SK-N-SH treated with all-trans-retinoic acid at 6 μM for 48 hours (cell line): ENCODE results near the gene CTPS2.

Experiments used
- ATAC-seq: fragments of 200-7000 bp; cut with Tn5 transposase; 3 replicates; pipeline ENCODE4 v1.9.1; 2020; ENCODE audit warnings: mild to moderate bottlenecking, moderate library complexity
- ARNTL ChIP-seq: fragments of 450-650 bp; formaldehyde crosslinking; IDR thresholded peaks from 2 replicates; pipeline ENCODE4 v1.5.0; 2020; ENCODE audit warnings: low read depth, mild to moderate bottlenecking, moderate library complexity, borderline replicate concordance
- CSDC2 ChIP-seq: fragments of 250-450 bp; sonication (Bioruptor Pico); IDR thresholded peaks from 2 replicates; pipeline ENCODE4 v1.5.0; 2020; ENCODE audit warnings: mild to moderate bottlenecking, moderate library complexity
- ESRRG ChIP-seq: fragments of 250-450 bp; sonication (Bioruptor Pico); IDR thresholded peaks from 2 replicates; pipeline ENCODE4 v1.6.1; 2021; ENCODE audit warnings: mild to moderate bottlenecking
- GLIS3 ChIP-seq: fragments of 250-450 bp; sonication (Bioruptor Pico); IDR thresholded peaks from 2 replicates; pipeline ENCODE4 v1.5.0; 2020; ENCODE audit warnings: mild to moderate bottlenecking, moderate library complexity
- ISL1 ChIP-seq: fragments of 250-450 bp; sonication (Bioruptor Pico); IDR thresholded peaks from 2 replicates; pipeline ENCODE4 v2.1.2; 2022; ENCODE audit warnings: mild to moderate bottlenecking, moderate library complexity
- OSR1 ChIP-seq: fragments of 250-450 bp; sonication (Bioruptor Pico); IDR thresholded peaks from 2 replicates; pipeline ENCODE4 v1.8.0; 2022; ENCODE audit warnings: moderate library complexity, mild to moderate bottlenecking, inconsistent platforms
- PPARA ChIP-seq: fragments of 250-450 bp; sonication (Bioruptor Pico); IDR thresholded peaks from 2 replicates; pipeline ENCODE4 v1.5.0; 2020; ENCODE audit warnings: mild to moderate bottlenecking, borderline replicate concordance
- RARB ChIP-seq: fragments of 250-450 bp; sonication (Bioruptor Pico); IDR thresholded peaks from 2 replicates; pipeline ENCODE4 v1.8.0; 2021; ENCODE audit warnings: mild to moderate bottlenecking, moderate library complexity
- SNAI2 ChIP-seq: fragments of 250-450 bp; sonication (Bioruptor Pico); IDR thresholded peaks from 2 replicates; pipeline ENCODE4 v1.5.0; 2020; ENCODE audit warnings: mild to moderate bottlenecking, moderate library complexity
- TCF4 ChIP-seq: fragments of 250-450 bp; sonication (Bioruptor Pico); IDR thresholded peaks from 2 replicates; pipeline ENCODE4 v1.8.0; 2021; ENCODE audit warnings: mild to moderate bottlenecking, moderate library complexity, borderline replicate concordance
- TOX ChIP-seq: fragments of 250-450 bp; sonication (Bioruptor Pico); IDR thresholded peaks from 2 replicates; pipeline ENCODE4 v1.8.0; 2021; ENCODE audit warnings: mild to moderate bottlenecking, moderate library complexity, borderline replicate concordance
- ZC3H10 ChIP-seq: fragments of 250-450 bp; sonication (Bioruptor Pico); IDR thresholded peaks from 2 replicates; pipeline ENCODE4 v1.5.1; 2021; ENCODE audit warnings: mild to moderate bottlenecking, moderate library complexity
- ZFP3 ChIP-seq: fragments of 250-450 bp; sonication (Bioruptor Pico); IDR thresholded peaks from 2 replicates; pipeline ENCODE4 v1.5.0; 2020; ENCODE audit warnings: mild to moderate bottlenecking, moderate library complexity
- ZNF565 ChIP-seq: fragments of 450-650 bp; formaldehyde crosslinking; conservative IDR thresholded peaks from 2 replicates; pipeline ENCODE4 v1.5.0; 2020; ENCODE audit warnings: low read depth, mild to moderate bottlenecking, moderate library complexity
- ZNF70 ChIP-seq: fragments of 450-650 bp; formaldehyde crosslinking; IDR thresholded peaks from 2 replicates; pipeline ENCODE4 v1.5.0; 2020; ENCODE audit warnings: mild to moderate bottlenecking, moderate library complexity
- ZNF8 ChIP-seq: fragments of 450-650 bp; formaldehyde crosslinking; IDR thresholded peaks from 2 replicates; pipeline ENCODE4 v1.5.0; 2020; ENCODE audit warnings: mild to moderate bottlenecking, moderate library complexity
- TF ChIP-seq, protein P1 (sequence below): fragments of 250-450 bp; sonication (Bioruptor Pico); IDR thresholded peaks from 2 replicates; pipeline ENCODE4 v1.8.0; 2021; ENCODE audit warnings: low read depth, mild to moderate bottlenecking, moderate library complexity, borderline replicate concordance
- TF ChIP-seq, protein P2 (sequence below): fragments of 250-450 bp; sonication (Bioruptor Pico); IDR thresholded peaks from 2 replicates; pipeline ENCODE4 v1.5.1; 2020; ENCODE audit warnings: low read depth, mild to moderate bottlenecking, moderate library complexity
- TF ChIP-seq, protein P3 (sequence below): fragments of 250-450 bp; sonication (Bioruptor Pico); IDR thresholded peaks from 2 replicates; pipeline ENCODE4 v1.5.0; 2020; ENCODE audit warnings: mild to moderate bottlenecking, moderate library complexity

The CTPS2 gene

DNA sequence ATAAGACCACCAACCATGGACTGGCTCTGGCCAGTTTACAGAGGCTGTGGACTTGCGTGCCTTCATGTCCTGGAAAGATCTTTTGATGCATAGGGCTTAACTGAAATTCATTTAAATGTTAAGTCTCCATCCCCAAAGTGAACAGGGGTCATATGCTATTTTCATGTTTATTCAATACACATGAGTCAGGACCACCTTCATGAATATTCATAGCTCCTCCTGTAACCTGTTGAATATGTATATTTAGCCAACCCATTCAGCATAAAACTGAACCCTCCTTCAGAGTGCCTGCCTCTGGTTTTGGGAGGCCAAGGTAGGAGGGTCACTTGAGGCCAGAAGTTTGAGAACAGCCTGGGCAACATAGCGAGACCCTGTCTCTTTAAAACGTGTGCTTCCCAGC, 7.1 kb downstream of the CTPS2 start (continued):
- TF ChIP-seq PPARA: no peak

DNA sequence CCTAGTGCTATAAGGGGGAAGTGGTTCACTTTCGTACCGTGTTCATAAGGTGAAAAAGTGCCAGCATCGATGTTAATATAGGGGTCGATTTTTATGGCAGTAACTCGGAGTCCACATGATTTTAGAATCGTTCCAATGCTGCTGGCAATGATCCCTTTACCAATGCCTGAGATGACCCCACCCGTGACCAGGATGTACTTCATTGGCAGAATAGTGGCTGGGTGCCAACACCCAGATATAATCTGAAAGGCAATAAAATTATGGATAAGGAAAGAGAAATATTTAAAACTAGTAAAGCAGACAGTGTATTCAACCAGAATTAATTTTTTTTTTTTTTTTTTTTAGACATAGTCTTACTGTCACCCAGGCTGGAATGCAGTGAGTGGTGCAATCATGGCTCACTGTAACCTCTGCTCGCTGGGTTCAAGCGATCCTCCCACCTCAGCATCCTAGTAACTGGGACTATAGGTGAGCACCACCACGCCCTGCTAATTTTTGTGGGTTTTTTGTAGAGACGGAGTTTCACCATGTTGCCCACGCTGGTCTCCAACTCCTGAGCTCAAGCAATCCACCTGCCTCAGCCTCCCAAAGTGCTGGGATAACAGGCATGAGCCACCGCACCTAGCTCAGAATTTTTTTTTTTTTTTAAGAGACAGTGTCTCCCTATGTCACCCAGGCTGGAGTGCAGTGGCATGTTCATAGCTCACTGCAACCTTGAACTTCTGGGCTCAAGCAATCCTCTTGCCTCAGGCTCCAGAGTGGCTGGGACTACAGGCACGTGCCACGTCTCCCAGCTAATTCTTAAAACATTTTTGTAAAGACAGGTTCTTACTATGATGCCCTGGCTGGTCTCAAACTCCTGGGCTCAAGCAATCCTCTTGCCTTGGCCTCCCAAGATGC, 9.5 kb downstream of the CTPS2 start:
- no peak for TF ChIP-seq PPARA
- no peak for TF ChIP-seq ZFP3 (CRISPR knock-in tag)
- no peak for TF ChIP-seq ISL1 (CRISPR knock-in tag)
- no peak for TF ChIP-seq ZNF70 (CRISPR knock-in tag)
- TF ChIP-seq GLIS3 (CRISPR knock-in tag): no peak
- no peak for TF ChIP-seq TCF4 (CRISPR knock-in tag)
- TF ChIP-seq, protein P1, sequence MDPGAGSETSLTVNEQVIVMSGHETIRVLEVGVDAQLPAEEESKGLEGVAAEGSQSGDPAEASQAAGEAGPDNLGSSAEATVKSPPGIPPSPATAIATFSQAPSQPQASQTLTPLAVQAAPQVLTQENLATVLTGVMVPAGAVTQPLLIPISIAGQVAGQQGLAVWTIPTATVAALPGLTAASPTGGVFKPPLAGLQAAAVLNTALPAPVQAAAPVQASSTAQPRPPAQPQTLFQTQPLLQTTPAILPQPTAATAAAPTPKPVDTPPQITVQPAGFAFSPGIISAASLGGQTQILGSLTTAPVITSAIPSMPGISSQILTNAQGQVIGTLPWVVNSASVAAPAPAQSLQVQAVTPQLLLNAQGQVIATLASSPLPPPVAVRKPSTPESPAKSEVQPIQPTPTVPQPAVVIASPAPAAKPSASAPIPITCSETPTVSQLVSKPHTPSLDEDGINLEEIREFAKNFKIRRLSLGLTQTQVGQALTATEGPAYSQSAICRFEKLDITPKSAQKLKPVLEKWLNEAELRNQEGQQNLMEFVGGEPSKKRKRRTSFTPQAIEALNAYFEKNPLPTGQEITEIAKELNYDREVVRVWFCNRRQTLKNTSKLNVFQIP: no peak
- no peak for TF ChIP-seq ARNTL (CRISPR knock-in tag)
- no peak for TF ChIP-seq ESRRG (CRISPR knock-in tag)
- no peak for TF ChIP-seq OSR1 (CRISPR knock-in tag)
- ATAC-seq: no peak

DNA sequence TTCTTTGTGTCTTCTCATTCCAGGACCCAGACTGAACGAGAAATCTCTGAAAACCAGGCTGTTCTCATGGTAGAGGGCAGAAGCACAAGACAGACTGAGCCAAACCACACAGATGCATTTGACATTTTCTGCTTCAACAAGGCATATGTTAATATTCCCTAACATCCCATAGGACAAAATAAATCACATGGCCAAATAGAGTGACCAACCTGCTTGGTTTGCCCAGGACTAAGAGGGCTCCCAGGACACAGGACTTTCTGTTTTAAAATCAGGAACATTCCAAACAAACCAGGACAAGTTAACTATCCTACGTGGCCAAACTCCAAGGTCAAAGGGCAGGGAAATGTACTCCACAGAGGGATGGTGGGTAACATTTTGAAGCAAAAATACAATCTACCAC, 11.7 kb downstream of the CTPS2 start:
- ATAC-seq: no peak
- no peak for TF ChIP-seq RARB
- TF ChIP-seq, protein P2, sequence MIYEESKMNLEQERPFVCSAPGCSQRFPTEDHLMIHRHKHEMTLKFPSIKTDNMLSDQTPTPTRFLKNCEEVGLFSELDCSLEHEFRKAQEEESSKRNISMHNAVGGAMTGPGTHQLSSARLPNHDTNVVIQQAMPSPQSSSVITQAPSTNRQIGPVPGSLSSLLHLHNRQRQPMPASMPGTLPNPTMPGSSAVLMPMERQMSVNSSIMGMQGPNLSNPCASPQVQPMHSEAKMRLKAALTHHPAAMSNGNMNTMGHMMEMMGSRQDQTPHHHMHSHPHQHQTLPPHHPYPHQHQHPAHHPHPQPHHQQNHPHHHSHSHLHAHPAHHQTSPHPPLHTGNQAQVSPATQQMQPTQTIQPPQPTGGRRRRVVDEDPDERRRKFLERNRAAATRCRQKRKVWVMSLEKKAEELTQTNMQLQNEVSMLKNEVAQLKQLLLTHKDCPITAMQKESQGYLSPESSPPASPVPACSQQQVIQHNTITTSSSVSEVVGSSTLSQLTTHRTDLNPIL: no peak

DNA sequence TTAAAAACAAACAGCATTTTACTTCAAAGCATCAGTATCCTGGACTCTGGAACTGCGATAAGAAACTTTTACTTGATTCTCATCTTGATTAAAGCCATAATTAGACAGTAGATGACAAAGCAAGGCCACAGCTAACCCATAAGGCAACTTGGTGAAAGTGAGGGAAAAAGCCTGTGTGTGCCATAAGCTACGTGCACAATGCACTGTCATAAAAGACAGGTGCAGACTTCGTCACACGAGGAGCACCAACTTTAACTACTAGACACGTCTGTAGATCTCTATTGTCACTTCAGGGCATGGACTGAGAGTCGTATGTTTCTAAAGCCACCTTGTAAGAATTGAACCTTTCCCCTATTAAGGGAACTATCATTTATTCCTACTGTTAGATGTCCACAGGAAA, 13.1 kb downstream of the CTPS2 start:
- ATAC-seq: no peak
- no peak for TF ChIP-seq SNAI2 (CRISPR knock-in tag)
- TF ChIP-seq ZNF565 (CRISPR knock-in tag): no peak
- TF ChIP-seq TCF4 (CRISPR knock-in tag): no peak
- TF ChIP-seq ZC3H10 (CRISPR knock-in tag): no peak
- TF ChIP-seq, protein P3, sequence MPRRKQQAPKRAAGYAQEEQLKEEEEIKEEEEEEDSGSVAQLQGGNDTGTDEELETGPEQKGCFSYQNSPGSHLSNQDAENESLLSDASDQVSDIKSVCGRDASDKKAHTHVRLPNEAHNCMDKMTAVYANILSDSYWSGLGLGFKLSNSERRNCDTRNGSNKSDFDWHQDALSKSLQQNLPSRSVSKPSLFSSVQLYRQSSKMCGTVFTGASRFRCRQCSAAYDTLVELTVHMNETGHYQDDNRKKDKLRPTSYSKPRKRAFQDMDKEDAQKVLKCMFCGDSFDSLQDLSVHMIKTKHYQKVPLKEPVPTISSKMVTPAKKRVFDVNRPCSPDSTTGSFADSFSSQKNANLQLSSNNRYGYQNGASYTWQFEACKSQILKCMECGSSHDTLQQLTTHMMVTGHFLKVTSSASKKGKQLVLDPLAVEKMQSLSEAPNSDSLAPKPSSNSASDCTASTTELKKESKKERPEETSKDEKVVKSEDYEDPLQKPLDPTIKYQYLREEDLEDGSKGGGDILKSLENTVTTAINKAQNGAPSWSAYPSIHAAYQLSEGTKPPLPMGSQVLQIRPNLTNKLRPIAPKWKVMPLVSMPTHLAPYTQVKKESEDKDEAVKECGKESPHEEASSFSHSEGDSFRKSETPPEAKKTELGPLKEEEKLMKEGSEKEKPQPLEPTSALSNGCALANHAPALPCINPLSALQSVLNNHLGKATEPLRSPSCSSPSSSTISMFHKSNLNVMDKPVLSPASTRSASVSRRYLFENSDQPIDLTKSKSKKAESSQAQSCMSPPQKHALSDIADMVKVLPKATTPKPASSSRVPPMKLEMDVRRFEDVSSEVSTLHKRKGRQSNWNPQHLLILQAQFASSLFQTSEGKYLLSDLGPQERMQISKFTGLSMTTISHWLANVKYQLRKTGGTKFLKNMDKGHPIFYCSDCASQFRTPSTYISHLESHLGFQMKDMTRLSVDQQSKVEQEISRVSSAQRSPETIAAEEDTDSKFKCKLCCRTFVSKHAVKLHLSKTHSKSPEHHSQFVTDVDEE (CRISPR knock-in tag): no peak
- TF ChIP-seq CSDC2 (CRISPR knock-in tag): no peak
- no peak for TF ChIP-seq ZNF70 (CRISPR knock-in tag)
- TF ChIP-seq ARNTL (CRISPR knock-in tag): no peak
- TF ChIP-seq PPARA: no peak
- TF ChIP-seq GLIS3 (CRISPR knock-in tag): no peak
- TF ChIP-seq ZNF8 (CRISPR knock-in tag): no peak
- TF ChIP-seq RARB: no peak
- no peak for TF ChIP-seq OSR1 (CRISPR knock-in tag)
- TF ChIP-seq TOX (CRISPR knock-in tag): no peak
- TF ChIP-seq ZFP3 (CRISPR knock-in tag): no peak
- no peak for TF ChIP-seq ESRRG (CRISPR knock-in tag)

DNA sequence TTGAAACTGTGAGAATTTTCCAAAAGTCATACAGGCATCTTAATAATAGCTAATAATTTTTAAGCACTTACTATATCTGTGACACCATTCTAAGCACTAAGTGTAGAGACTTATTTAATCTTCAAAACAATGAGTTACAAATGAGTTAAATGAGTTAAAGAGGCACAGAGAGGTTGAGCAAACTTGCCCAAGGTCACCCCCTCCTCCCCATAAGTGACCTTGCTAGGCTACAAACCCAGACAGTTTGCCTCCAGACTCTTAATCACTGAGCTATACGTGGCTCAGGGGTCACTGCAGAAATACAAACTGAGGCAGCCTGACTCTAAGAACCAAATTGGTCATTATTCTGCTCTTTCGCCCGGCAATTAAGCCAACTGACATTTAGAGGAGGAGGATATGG, 15.5 kb downstream of the CTPS2 start:
- no peak for ATAC-seq

More for the DNA sequence above, 15.5 kb downstream of the CTPS2 start:
- TF ChIP-seq RARB: no peak
- TF ChIP-seq, protein P1: no peak
